ENCODE results near the gene TFCP2L1. TPM values are rescaled to one million over a fixed set of nuclear protein-coding genes. Genes with fewer than 3 reads are reported as not detected.

Gene TFCP2L1
- polyA plus RNA-seq, 3 donors = 0.03 to 0.24 TPM; not detected in 1

GRCh38 chr2:121266543-121267106 lies 18.4 kb downstream of the TFCP2L1 start:
- Mint-ChIP-seq H3K9me3 (no peaks in the 10 kb centered on the region), H3K36me3 (no peaks in the 10 kb centered on the region), H3K27ac (no peak overlapping the region), H3K4me1 (peaks cover 2% of the 10 kb centered on the region), H3K4me3 (no peak overlapping the region), H3K27me3 (ENCODE audit: low read depth in 3 of 3) (peaks cover 2 to 6% (median 4%) of the 10 kb centered on the region in 3 donors)
- no peak overlapping the region for H3K9ac ChIP-seq (ENCODE audit: insufficient read depth, low read length, poor library complexity, severe bottlenecking)
- no peak overlapping the region for H3K27ac ChIP-seq (ENCODE audit: low read depth in 1 of 2, low read length in 2 of 2)
- H3K4me2 ChIP-seq (replicated peaks; ENCODE audit: extremely low read depth, low read length, poor library complexity, severe bottlenecking) = no peak overlapping the region
- no peaks in the 10 kb centered on the region for H3K27me3 ChIP-seq (ENCODE audit: control insufficient read depth in 2 of 2, insufficient read depth in 2 of 2, low read length in 2 of 2)
- H3K9me3 ChIP-seq (replicated peaks in 1 of 2; ENCODE audit: control insufficient read depth in 1 of 2, insufficient read depth in 1 of 2, low read length in 2 of 2) = no peaks in the 10 kb centered on the region
- H4K20me1 ChIP-seq (ENCODE audit: insufficient read depth, low read length) = no peaks in the 10 kb centered on the region
- H3K36me3 ChIP-seq (replicated peaks in 1 of 2; ENCODE audit: control insufficient read depth in 1 of 2, insufficient read depth in 2 of 2, low read length in 2 of 2) = no peaks in the 10 kb centered on the region
- 59% methylated on average over 2 of the region's 6 CpGs for WGBS (ENCODE audit: insufficient coverage)
- intact Hi-C loops (cut with micrococcal nuclease) = no loop called here
- H3K79me2 ChIP-seq (ENCODE audit: insufficient read depth, low read length) = no peaks in the 10 kb centered on the region
- no peak for TF ChIP-seq CTCF (IDR thresholded peaks at IDR 0.05)
- H3K4me1 ChIP-seq (ENCODE audit: control insufficient read depth in 1 of 2, insufficient read depth in 2 of 2, low read length in 2 of 2) = no peaks in the 10 kb centered on the region
- no peak overlapping the region for H3K4me3 ChIP-seq (replicated peaks in 1 of 3; ENCODE audit: low read depth in 2 of 3, low read length in 3 of 3)
- no peak for DNase-seq
- H2AFZ ChIP-seq (ENCODE audit: insufficient read depth, low read depth, low read length, poor library complexity, severe bottlenecking) = no peak overlapping the region

- no peak for DNase-seq
- H3K79me2 ChIP-seq (ENCODE audit: insufficient read depth, low read length) = no peaks in the 10 kb centered on the region
- H2AFZ ChIP-seq (ENCODE audit: insufficient read depth, low read depth, low read length, poor library complexity, severe bottlenecking) = no peak overlapping the region
- no peak overlapping the region for H3K9ac ChIP-seq (ENCODE audit: insufficient read depth, low read length, poor library complexity, severe bottlenecking)
- H3K4me3 ChIP-seq (replicated peaks in 1 of 3; ENCODE audit: low read depth in 2 of 3, low read length in 3 of 3) = no peak overlapping the region
- no peaks in the 10 kb centered on the region for H4K20me1 ChIP-seq (ENCODE audit: insufficient read depth, low read length)
- H3K27me3 ChIP-seq (ENCODE audit: control insufficient read depth in 2 of 2, insufficient read depth in 2 of 2, low read length in 2 of 2) = no peaks in the 10 kb centered on the region
- TF ChIP-seq CTCF (IDR thresholded peaks at IDR 0.05) = no peak
- no peaks in the 10 kb centered on the region for H3K4me1 ChIP-seq (ENCODE audit: control insufficient read depth in 1 of 2, insufficient read depth in 2 of 2, low read length in 2 of 2)
- no peak overlapping the region for H3K27ac ChIP-seq (ENCODE audit: low read depth in 1 of 2, low read length in 2 of 2)
- H3K4me2 ChIP-seq (replicated peaks; ENCODE audit: extremely low read depth, low read length, poor library complexity, severe bottlenecking) = no peak overlapping the region
- no peaks in the 10 kb centered on the region for H3K36me3 ChIP-seq (replicated peaks in 1 of 2; ENCODE audit: control insufficient read depth in 1 of 2, insufficient read depth in 2 of 2, low read length in 2 of 2)
- intact Hi-C loops (cut with micrococcal nuclease) = no loop called here
- Mint-ChIP-seq H3K9me3 (no peaks in the 10 kb centered on the region), H3K27me3 (ENCODE audit: low read depth in 3 of 3) (peaks cover 4 to 9% (median 4%) of the 10 kb centered on the region in 3 donors), H3K4me3 (no peak overlapping the region), H3K4me1 (no peaks in the 10 kb centered on the region), H3K27ac (no peak overlapping the region), H3K36me3 (no peaks in the 10 kb centered on the region)
- no peaks in the 10 kb centered on the region for H3K9me3 ChIP-seq (replicated peaks in 1 of 2; ENCODE audit: control insufficient read depth in 1 of 2, insufficient read depth in 1 of 2, low read length in 2 of 2)
- WGBS (ENCODE audit: insufficient coverage) = 96% methylated on average over 9 of the region's 9 CpGs
Measured at GRCh38 chr2:121263996-121264715, 20.8 kb downstream of the TFCP2L1 start.

All from CD14-positive monocyte (primary cell).